ENCODE results near the gene FBXW4.
"Not testable (repeated sequence)": the region's sequence is repeated elsewhere in the genome, so short reads cannot be mapped to it uniquely, and the experiment has no call there.

Gene FBXW4

DNA sequence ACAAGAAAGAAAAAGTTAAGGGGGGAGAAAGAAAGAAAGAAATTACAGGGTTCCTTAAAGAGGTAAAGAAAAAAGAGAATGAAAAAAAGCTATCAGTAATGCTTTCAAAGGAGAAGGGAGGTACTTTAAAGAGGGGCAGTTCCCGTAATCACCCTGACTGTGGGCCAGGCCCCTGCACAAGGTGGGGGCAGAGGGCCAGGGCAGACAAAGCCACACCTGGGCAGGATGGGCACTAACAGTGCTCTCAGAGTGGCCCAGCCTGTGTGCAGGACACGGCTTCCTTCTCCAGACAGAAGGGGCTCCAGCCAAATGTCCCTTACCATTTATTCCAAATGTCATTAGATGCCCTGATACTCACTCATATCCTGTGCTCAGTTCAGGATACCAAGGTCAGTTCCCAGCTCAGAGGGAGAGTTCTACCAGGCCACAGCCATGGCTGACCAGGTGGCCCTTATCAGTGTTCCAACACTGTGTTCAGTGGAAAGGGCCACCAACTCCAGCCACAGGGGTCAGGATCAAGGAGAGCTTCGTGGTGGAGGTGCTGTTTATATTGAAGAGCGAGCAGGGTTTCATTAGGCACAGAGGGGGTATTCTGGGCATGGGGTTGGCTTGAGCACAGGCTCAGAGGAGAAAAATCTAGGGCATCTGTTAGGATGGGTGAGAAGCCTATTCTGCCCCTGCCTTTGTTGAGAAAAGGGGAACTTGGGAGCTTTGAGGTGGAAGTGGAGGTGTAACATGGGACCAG is 77.0 kb downstream of the FBXW4 start:
- no peak for DNase-seq (ENCODE audit: low read depth in 1 of 2, low spot score in 1 of 2)

DNA sequence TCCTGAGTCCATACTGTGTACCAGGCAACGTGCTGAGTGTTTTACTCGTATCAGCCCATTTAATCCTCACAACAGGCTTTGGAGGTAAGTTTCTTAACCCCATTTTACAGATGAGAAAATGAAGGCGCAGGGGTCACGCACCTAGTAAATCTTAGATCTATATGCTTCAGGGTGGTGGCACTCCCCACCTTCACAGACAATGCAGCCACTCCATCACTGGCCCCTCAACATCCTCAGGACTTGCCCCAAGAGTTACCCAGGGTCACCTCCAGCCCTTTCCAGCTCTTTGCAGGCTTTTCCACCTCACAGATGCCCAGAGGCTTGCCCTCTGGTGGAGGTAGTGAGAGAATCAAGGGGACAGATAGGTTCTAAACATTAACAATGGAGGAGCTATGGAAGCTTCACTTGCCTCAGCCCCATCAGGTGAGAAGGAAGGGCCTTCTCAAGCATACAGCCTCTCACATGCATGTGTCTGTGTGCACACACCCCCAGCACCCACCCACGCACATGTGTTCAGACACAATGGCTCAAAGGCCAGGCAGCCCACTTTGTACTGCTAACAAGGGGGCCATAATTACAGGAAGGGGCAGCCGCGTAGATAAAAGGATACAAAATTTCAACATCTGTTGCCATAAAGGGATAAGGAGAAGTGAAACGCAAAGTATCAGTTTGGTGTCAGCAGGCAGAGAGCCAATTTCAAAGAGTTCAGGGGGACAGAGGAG is 77.7 kb downstream of the FBXW4 start:
- no peak for DNase-seq (ENCODE audit: low read depth in 1 of 2, low spot score in 1 of 2)

DNA sequence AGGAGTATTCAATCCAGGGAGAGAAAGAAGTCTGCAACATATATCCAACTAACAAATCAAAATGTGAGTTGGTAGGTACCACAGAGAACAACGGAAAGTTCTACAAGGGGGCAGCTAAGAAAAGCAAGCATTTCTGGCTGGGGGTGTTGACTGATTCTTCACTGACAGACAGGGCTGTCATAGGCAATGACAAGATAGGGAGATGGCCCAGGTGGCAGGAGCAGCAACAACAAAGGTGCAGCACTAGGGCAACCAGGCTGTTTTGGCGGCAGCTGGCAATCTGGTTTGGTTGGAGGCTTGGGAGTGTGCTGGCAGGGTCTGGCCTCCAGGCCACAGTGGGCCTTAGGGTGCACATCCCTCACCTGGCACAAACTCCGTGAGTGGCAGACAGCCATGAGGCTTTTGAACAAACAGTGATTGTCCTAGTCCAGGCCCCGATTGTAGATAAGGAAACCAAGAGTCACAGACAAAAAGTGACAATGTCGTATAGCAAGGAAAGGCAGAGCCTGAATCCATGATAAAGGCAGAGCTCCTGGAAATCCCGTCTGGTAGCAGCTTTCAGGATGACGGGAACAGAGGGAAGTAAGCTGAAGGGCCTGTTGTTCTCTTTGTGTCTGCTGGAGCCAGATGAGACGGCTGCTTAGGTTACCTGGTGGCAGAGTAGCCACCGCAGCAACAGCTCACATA is 78.4 kb downstream of the FBXW4 start:
- no peak for DNase-seq (ENCODE audit: low read depth in 1 of 2, low spot score in 1 of 2)

DNA sequence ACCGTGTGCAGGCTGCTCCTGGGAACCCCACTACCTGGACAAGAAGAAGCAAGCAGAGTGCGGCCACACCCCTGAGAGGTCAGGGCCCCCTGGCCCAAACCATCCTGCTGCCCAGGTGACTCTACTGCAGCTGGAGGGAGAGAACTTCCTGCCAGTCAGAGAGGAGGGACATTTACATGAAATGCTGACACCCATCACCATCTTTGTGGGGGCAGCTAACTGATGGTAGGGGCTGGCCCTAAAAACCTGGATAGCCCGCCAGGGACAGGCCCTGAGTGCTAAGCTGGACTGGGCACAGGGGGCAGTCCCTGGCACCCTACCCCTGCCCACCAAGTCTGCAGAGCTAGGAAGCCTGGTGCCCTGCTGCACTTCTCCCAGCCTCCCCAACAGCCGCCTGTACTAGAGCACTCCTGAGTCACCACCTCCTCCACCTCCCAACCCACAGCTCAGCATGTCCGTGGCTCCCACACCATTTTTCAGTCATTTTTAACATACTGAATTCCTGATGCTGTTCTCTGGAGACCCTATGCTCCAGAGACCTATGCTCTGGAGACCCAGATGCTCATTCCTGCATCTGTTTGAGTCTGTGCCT is 79.3 kb downstream of the FBXW4 start:
- DNase-seq (ENCODE audit: low read depth in 1 of 2, low spot score in 1 of 2) = no peak

DNA sequence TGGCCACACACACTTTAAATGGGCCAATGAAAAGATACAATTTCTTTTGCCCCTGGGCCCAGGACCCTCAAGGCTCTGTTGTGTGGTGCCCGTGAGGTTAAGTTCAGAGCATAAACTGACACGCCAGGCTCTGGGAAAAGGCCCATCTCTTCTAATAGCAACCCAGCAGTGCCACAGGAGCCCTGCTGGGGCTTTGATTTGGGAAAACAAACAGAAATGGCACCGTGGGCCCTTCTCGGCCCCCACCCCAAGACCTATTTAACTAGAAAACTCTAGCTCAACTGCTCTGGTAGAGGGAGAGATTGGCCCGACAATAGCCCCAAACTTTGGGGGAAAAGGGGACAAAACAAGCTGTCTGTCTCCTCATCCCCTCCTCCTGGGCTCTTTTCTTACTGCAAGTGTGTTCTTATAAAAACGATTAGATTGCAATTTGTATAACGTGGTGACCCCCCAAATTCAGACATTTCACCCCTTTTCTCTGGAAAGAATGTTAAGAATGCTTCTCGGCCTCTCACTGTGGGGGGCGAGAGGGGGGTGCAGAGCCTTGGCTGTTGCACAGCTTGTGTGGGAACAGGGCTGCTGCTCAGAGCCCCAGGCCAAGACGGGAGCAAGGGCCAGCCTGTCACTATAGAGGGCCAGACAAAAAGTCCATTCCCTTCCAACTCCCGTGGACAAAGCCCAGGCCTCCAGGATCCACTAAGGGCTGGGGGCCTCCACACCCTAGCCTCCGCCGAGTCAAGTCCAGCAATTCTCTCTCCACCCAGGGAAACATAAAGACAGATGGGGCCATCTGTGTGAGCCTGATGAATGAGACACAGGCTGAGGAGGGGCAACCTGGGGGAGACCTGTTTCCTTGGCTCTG is 80.1 kb downstream of the FBXW4 start:
- DNase-seq (ENCODE audit: low read depth in 1 of 2, low spot score in 1 of 2) = no peak

DNA sequence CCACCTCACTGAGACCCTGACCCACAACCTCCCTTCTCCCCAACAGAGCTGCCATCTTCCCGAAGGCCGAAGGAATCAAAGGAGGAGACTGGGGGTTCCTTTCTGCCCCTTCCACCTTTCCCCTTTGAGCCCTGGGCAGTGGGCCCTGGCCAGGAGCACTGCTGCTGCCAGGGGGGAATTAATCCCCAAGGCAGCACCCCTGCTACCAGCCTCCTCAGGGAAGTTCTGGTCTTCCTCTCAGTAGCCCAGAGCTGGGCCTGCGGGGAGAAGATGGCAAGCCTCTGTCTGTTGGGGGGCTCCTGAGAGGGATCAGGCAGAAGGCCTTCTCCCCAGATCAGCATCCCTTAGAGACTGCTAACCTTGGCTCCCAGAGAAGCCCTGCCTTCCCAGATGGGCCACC is 81.3 kb downstream of the FBXW4 start:
- no peak for DNase-seq (ENCODE audit: low read depth in 1 of 2, low spot score in 1 of 2)

DNA sequence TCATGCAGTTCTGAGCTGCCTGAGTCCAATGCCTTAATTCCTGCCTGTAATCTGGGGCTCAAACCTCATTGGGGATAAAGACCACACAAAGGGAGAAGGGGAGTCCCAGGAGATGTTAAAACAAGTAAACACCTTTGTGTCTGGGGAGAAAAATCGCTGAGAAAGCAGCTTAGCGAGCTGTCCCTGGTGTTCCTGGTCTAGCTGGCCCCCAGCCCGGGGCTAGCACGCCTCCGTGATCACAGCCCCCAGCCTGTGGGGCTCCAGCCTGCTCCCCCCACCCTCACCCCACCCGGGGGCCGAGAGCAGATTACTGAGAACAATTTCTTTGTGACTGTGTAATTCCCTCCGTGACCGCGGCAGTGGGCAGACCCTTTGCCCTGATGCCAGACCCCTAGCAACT is 82.1 kb downstream of the FBXW4 start:
- no peak for DNase-seq (ENCODE audit: low read depth in 1 of 2, low spot score in 1 of 2)

DNA sequence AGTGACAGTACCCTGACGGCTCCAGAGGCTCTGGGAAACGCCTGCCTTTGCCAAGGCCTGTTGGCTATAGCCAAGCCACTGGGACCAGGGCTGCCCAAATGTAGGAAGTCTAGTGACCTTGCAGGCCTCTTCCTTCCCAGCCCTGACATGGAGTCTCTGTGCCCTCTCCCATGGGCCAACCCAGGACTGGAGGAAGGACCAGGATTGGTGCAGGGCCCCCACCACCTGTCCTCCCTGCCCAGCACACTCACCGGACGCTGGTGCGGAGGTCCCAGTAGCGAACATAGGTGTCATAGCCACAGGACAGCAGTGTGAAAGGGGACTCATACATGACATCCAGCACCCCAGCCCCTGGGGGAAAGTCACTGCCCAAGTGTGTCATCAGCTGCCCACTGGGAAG is 82.9 kb downstream of the FBXW4 start:
- no peak for DNase-seq (ENCODE audit: low read depth in 1 of 2, low spot score in 1 of 2)

DNA sequence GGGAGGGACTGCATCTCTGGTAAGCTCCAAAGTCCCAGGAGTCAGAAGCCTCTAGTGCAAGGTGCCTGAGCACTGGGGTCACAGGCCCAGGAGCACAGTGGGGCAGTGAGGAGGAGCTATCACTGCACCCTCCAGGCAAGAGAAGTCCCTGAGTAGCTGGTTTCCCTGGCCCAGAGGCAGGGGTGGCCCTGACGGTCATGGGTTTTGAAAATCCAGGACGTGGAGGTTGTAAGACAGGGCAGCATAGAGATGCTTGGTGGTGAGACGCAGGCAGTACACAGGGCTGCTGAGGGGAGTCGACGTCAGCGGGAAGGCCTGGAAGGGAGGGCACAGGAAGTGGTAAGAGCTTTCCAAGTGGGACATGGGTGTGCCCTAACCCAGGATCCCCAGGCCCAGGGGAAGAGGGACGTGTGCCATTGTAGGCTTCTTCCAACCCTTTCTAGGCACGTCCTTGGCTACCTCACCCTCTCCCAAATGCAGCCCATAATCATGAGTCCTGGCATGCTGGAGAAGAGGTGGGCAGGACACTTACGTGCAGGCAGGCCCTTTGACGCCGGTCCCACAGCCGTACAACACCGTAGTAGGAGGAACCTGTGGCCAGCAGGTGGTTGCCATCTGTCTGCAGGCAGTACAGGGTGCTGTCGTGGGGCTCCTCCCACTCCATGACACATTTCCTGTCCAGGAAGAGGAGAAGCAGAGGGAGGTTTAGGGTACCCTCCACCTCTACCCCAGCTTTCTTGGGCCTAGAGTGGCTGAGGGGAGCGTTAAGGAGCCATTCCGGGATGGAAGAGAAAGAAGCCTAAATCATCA is 83.7 kb downstream of the FBXW4 start:
- DNase-seq (ENCODE audit: low read depth in 1 of 2, low spot score in 1 of 2) = no peak

DNA sequence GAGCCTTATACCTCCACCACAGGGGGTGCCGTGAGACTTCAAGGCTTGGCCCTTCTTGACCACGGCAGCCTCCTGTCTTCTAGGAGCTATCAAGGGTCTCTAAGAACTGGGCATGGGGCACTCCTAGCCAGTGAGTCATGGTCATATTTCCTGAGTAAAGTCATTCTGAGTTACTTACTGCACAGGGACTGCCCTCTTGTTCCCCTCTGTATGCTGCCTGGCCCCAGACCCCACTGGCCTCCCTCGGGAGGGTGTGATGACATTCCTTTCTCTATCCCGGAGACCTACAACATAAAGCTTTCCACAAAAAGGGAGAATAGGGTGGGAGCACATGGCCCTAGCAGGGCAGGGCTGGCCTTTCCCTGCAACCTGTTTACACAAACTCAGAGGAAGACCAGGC is 85.5 kb downstream of the FBXW4 start:
- no peak for DNase-seq (ENCODE audit: low read depth in 1 of 2, low spot score in 1 of 2)

DNA sequence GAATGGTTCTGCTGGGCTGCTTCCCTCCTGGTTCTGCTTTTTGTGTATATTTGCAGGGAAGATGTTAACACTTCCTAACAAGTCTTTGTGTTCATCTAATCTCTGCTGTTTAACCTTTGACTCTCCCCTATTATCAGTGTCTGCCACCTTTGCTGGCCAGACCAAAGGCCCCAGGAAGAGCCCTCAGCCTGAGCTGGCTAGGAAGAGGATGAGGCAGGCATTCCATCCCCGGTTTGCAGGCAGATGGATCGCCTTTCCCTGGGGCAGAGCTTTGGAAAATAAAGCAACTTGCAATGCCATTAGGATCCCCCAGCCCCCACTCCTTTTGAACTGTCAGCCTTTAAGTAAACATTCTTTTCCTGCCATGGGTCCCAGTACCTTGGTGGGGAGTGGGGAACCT is 87.8 kb downstream of the FBXW4 start:
- DNase-seq (ENCODE audit: low read depth in 1 of 2, low spot score in 1 of 2) = no peak

DNA sequence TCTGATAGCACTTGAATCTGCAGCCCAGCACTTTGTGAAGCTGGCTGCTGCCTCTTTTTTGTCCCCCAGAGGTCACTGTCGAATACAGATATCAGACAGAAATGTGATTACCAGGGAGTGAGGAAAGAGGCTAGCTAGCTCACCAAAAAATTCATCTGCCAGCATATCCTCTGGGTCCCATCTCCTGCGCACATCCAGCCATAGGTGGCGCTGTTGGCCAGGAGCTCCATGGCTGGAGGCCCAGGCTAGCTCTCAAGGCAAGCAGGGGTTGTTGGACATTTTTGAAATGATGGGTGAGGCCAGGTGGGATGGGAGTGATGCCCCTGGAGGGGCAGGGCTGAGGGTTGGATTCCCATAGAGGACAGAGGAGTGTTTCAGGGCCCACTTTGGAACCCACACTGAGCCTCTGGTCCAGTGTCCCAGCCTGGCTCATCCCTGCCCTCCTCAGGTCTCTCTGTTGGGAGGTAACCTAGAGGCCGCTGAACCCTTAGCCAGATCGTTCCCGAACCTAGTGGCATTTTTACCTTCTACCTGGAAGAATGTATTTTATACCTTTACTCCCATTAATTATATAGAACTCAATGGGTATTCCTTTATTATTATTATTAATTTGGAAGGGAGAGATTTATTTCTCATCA is 92.1 kb downstream of the FBXW4 start:
- DNase-seq (ENCODE audit: low read depth in 1 of 2, low spot score in 1 of 2) = peak; percentile 9 to 20

DNA sequence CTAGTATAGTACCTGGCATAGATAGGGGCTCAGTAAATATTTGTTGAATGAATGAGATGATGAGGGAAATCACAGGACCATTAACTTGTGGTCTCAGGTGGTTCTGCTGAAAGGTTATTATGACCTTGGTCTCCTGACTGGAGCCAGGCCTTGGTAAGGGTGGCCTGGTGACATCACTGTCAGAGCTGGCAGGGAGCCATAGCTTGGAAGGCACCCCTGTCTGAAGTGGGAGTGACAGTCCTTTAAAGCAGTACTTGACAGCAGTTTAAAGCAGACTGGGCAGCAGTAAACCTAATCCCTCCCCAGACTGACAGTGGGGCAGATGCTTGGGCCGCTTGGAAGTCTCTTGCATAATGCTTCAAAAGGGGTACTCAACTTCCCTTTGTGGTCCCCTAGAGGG is 93.4 kb downstream of the FBXW4 start:
- no peak for DNase-seq (ENCODE audit: low read depth in 1 of 2, low spot score in 1 of 2)

DNA sequence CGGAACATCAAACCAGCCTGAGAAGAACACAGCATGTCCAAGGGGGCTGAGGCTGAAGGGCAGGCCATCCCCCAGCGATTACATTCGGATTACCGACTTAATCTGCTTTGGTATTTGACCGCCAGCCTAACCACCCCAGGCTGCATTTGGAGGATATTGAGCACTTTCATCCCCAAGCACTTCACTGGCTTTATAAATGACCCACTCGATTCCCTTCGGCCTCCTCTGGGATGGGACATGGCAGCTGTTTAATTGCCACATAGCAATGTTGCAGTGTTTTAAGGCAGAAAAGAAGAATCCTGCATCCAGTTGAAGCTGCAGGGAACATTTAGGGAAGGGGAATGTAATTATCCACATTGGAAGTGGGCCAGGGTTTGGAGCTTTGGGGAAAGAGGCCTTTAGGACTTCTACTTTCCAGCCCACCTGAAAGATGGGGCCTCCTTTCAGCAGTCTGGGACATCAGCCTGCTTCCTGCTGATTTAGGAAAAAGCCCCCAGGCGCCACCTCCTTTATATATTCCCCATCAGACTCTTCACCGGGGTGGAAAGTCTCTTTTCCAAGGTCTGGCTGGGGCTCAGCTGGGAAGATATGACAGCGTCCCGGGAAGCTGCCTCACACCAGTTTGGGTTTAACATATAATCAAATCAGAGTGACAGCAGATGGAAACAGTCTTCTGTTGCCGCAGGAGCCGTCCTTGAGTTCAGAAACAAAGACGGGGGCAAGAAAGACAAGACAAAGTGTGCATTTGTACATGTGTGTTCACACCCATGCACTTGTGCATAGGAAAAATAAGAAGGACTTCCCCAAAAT is 97.7 kb downstream of the FBXW4 start:
- no peak for DNase-seq (ENCODE audit: low read depth in 1 of 2, low spot score in 1 of 2)

DNA sequence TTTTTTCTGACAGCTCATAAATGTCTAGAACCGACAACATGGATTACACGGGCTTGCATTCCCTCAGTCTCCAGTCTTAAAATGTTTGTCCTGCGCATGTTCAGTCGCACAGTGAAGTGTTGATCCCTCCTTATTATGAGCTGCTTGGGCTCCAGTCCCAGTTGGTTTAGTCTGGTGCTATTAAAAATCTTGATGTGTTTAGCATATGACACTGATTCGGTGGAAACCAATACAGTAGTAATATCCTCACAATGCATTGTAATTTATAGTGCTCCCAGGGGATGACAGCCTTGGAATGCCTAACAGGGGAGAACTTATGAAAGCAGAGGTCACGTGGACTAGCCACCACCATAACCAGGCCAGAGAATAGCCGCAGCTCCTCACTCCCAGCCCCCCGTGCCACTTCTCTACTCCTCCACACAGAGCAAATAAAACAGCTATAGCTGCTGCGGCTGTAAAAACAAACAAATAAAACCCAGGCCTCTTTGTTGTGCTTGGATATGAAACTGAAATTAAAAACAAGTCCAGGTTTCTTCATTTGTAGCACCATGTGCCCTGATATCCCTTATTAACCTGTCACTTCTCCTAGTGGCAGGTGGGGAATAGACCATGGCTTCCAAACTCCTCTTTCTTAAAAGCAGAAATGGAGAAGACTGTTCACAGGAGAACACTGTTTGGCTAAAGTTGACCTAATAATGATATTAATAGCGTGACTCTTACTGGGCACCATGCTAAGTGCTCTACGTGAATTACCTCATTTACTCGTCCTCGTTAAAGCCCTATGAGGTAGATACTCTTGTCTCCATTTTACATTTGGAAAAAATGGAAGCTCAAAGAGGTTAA is 99.2 kb downstream of the FBXW4 start:
- no peak for DNase-seq (ENCODE audit: low read depth in 1 of 2, low spot score in 1 of 2)

DNA sequence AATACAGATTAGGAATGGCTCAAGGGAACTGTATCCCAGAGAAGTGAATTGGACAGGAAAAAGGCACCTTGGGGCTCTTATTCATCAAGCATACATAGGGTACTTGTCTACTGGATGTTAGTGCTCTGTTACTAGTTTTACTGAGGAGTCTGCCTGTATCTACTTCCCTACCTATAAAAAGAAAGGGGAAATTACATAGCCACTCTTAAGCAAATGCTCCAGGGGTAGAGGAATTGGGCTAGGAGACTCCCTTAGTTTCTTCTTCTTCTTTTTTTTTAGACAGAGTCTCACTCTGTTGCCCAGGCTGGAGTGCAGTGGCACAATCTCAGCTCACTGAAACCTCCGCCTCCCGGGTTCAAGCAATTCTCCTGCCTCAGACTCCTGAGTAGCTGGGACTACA is 101.6 kb downstream of the FBXW4 start:
- DNase-seq (ENCODE audit: low read depth in 1 of 2, low spot score in 1 of 2) = not testable (repeated sequence)

DNA sequence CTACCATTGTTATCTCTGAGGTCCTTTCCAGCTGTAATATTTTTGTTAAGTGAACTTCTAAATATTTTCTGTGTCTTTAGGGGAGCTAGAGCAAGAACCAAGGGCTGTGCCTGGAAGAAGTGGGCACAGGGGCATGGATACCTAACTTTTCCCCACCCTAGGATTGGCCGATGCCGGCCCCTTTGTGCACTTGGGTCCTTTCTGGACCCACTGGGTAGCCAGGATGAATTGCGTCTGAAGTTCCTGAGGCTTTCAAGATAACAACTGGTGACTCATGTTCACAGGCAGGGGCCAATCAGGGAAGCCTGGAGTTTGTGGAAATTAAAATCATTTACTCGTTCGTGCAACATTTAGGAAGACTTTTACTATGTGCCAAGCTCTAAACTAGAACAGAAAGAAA is 106.1 kb downstream of the FBXW4 start:
- DNase-seq (ENCODE audit: low read depth in 1 of 2, low spot score in 1 of 2) = no peak

All from activated T-helper 1 cell treated with anti-CD3 and anti-CD28 coated beads, Interleukin-2, amount 50 U/mL, for 16 hours (primary cell).